NCI-H748 (cell line): ENCODE data around the gene SAMD15.
A peak's percentile ranks its signal among the peaks of the same experiment; 100 is the strongest.
"Not testable (repeated sequence)": the region's sequence is repeated elsewhere in the genome, so short reads cannot be mapped to it uniquely, and the experiment has no call there.

Experiments
- DNase-seq: peaks from one replicate; lab custom pipeline; 2025; ENCODE audit not compliant: unreplicated experiment; lab: John Stamatoyannopoulos, UW

SAMD15 gene

GRCh38 chr14:77376771-77377501 is at the start of gene SAMD15, which contains the start of gene TMED8:
SAMD15 (plus strand) TSS chr14:77377379; CDS start chr14:77377419, 40 bp downstream.
TMED8 (minus strand) TSS chr14:77377094; CDS start chr14:77377053, 41 bp downstream.
- peak; percentile 88 for DNase-seq

GRCh38 chr14:77329872-77330271 is 47.3 kb upstream of the SAMD15 start:
- no peak for DNase-seq

GRCh38 chr14:77335576-77335975 is 41.6 kb upstream of the SAMD15 start:
- DNase-seq, result no peak

- DNase-seq, result not testable (repeated sequence)
These were observed 39.9 kb upstream of the SAMD15 start for GRCh38 chr14:77337255-77337654.

GRCh38 chr14:77337880-77338279 is 39.3 kb upstream of the SAMD15 start:
- DNase-seq, result no peak

- DNase-seq, result no peak
These were observed 38.9 kb upstream of the SAMD15 start for GRCh38 chr14:77338302-77338701.

- DNase-seq, result no peak
These were observed 37.8 kb upstream of the SAMD15 start for GRCh38 chr14:77339407-77339806.

- DNase-seq, result no peak
These were observed 36.8 kb upstream of the SAMD15 start for GRCh38 chr14:77340389-77340788.

GRCh38 chr14:77342726-77343397 is 34.3 kb upstream of the SAMD15 start:
- DNase-seq, result no peak

GRCh38 chr14:77343662-77344061 is 33.5 kb upstream of the SAMD15 start:
- DNase-seq, result no peak

GRCh38 chr14:77344377-77344996 is 32.7 kb upstream of the SAMD15 start:
- no peak for DNase-seq

GRCh38 chr14:77346495-77346894 is 30.7 kb upstream of the SAMD15 start:
- no peak for DNase-seq

- no peak for DNase-seq
These were observed 29.4 kb upstream of the SAMD15 start for GRCh38 chr14:77347751-77348150.

GRCh38 chr14:77353469-77354141 is 23.6 kb upstream of the SAMD15 start:
- DNase-seq, result no peak

- DNase-seq, result no peak
These were observed 21.4 kb upstream of the SAMD15 start for GRCh38 chr14:77355811-77356210.

GRCh38 chr14:77356899-77357298 is 20.3 kb upstream of the SAMD15 start:
- DNase-seq, result no peak

GRCh38 chr14:77359626-77360025 is 17.6 kb upstream of the SAMD15 start:
- DNase-seq, result no peak

- DNase-seq, result no peak
These were observed 13.0 kb upstream of the SAMD15 start for GRCh38 chr14:77364146-77364545.

GRCh38 chr14:77369285-77369684 is 7.9 kb upstream of the SAMD15 start:
- no peak for DNase-seq

- DNase-seq, result no peak
These were observed 4.8 kb upstream of the SAMD15 start for GRCh38 chr14:77372304-77372841.
